ENCODE data around the gene LRRIQ3. TPM values are rescaled to one million over a fixed set of nuclear protein-coding genes. Genes with fewer than 3 reads are reported as not detected.

LRRIQ3 gene
- total RNA-seq, 2 experiments from 2014 or later = 2.3 to 2.5 TPM

GRCh38 chr1:74199504-74199903 is 1.5 kb upstream of the LRRIQ3 start:
- Histone ChIP-seq H3K9me3 (ENCODE audit: low read length) (no peaks in the 10 kb centered on the region), H3K4me2 (ENCODE audit: low read length) (peak overlapping the region; percentile 87), H3K4me3 (ENCODE audit: low read depth, low read length, poor library complexity, severe bottlenecking) (peak overlapping the region; percentile 80), H3K36me3 (ENCODE audit: insufficient read depth, low read length) (peaks cover 2% of the 10 kb centered on the region; the same call in 1 of the 2 replicates), H4K20me1 (ENCODE audit: insufficient read depth, low read length) (no peaks in the 10 kb centered on the region), H3K9me2 (ENCODE audit: insufficient read depth, low read length) (no peaks in the 10 kb centered on the region), H3K27ac (ENCODE audit: low read depth, low read length, poor library complexity, severe bottlenecking) (no peak overlapping the region), H2AFZ (ENCODE audit: low read length) (peak overlapping the region; percentile 100; the same call in 1 of the 2 replicates), H3K4me1 (ENCODE audit: insufficient read depth, low read length, poor library complexity, severe bottlenecking) (peaks cover 14% of the 10 kb centered on the region), H3K79me2 (ENCODE audit: insufficient read depth, low read depth, low read length) (no peaks in the 10 kb centered on the region)
- BruUV-seq (replicated peaks) = no TSS peak
- intact Hi-C loops (cut with micrococcal nuclease; ENCODE audit: unreplicated experiment) = no loop called here
- CTCF ChIA-PET (ENCODE audit: unreplicated experiment) = no interaction called here
- DNase-seq (ENCODE audit: low spot score) = no peak
- POLR2A ChIA-PET = interaction anchor here (0.6 to 2.7 kb wide), 2 partner anchors 8 to 1262 kb away, joined by 3 to 12 read pairs; no protein-coding TSS in a partner anchor
- no peak for TF ChIP-seq EZH2phosphoT487 (IDR thresholded peaks at IDR 0.05; ENCODE audit: borderline replicate concordance, low read depth, low read length)
- TF ChIP-seq, protein P1, sequence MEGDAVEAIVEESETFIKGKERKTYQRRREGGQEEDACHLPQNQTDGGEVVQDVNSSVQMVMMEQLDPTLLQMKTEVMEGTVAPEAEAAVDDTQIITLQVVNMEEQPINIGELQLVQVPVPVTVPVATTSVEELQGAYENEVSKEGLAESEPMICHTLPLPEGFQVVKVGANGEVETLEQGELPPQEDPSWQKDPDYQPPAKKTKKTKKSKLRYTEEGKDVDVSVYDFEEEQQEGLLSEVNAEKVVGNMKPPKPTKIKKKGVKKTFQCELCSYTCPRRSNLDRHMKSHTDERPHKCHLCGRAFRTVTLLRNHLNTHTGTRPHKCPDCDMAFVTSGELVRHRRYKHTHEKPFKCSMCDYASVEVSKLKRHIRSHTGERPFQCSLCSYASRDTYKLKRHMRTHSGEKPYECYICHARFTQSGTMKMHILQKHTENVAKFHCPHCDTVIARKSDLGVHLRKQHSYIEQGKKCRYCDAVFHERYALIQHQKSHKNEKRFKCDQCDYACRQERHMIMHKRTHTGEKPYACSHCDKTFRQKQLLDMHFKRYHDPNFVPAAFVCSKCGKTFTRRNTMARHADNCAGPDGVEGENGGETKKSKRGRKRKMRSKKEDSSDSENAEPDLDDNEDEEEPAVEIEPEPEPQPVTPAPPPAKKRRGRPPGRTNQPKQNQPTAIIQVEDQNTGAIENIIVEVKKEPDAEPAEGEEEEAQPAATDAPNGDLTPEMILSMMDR (conservative IDR thresholded peaks at IDR 0.05; ENCODE audit: low read length) = no peak

DNA sequence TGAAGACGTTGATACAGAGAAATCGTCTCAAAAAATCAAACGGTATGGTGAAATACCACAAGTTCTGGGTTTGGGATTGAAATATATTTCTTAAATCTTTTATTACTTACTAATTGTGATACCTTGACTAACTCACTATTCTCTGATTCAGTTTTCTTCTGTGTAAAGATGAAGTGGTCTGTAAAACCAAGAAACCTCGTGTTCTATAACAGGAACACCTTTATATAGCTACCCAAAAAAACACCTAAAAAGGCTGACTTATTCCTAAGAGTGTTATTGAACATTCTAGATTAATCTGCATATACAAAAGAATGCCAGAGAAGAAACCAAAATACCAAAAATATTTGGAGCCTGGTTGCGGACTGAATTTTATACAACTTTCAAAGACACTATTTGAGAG is 721 bp downstream of the LRRIQ3 start:
- Histone ChIP-seq H3K9me3 (ENCODE audit: low read length) (no peaks in the 10 kb centered on the region), H3K36me3 (ENCODE audit: insufficient read depth, low read length) (peaks cover 2% of the 10 kb centered on the region; the same call in 1 of the 2 replicates), H3K4me1 (ENCODE audit: insufficient read depth, low read length, poor library complexity, severe bottlenecking) (peaks cover 14% of the 10 kb centered on the region), H2AFZ (ENCODE audit: low read length) (peak overlapping the region; percentile 100), H3K4me2 (ENCODE audit: low read length) (peak overlapping the region; percentile 87), H3K9me2 (ENCODE audit: insufficient read depth, low read length) (no peaks in the 10 kb centered on the region), H4K20me1 (ENCODE audit: insufficient read depth, low read length) (no peaks in the 10 kb centered on the region), H3K79me2 (ENCODE audit: insufficient read depth, low read depth, low read length) (no peaks in the 10 kb centered on the region), H3K27ac (ENCODE audit: low read depth, low read length, poor library complexity, severe bottlenecking) (no peak overlapping the region), H3K4me3 (ENCODE audit: low read depth, low read length, poor library complexity, severe bottlenecking) (peak overlapping the region; percentile 80)
- POLR2A ChIA-PET = interaction anchor here (2.7 kb wide), 1 partner anchor 10 kb away, joined by 12 read pairs; no protein-coding TSS in a partner anchor
- TF ChIP-seq, protein P1 (conservative IDR thresholded peaks at IDR 0.05; ENCODE audit: low read length) = no peak
- no peak for TF ChIP-seq EZH2phosphoT487 (IDR thresholded peaks at IDR 0.05; ENCODE audit: borderline replicate concordance, low read depth, low read length)
- CTCF ChIA-PET (ENCODE audit: unreplicated experiment) = no interaction called here
- intact Hi-C loops (cut with micrococcal nuclease; ENCODE audit: unreplicated experiment) = loop anchor here (2.0 kb wide), 1 partner anchor 536 kb away; the partner anchor contains the start of genes CRYZ and TYW3
- DNase-seq (ENCODE audit: low spot score) = no peak
- BruUV-seq (replicated peaks) = no TSS peak

DNA sequence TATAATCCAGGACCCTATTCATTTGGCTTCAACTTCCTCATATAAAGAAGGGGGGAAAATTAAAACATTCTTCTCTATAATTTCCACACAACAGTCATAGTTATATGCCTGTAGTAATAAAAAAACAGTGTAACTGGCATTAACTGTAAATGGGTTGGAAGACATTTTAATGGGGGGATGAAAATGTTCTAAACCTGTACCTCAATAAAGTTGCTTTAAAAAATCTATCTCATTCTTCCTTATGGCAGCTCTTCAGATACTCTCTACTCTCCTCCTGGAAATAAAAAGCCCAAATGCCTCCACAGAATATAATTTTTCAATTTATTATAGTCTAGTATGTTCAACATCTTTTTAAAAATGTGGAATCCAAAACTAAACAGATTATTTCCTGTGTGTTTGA is 2.6 kb downstream of the LRRIQ3 start:
- Histone ChIP-seq H3K36me3 (ENCODE audit: insufficient read depth, low read length) (no peaks in the 10 kb centered on the region), H3K4me2 (ENCODE audit: low read length) (no peak overlapping the region), H4K20me1 (ENCODE audit: insufficient read depth, low read length) (no peaks in the 10 kb centered on the region), H3K9me2 (ENCODE audit: insufficient read depth, low read length) (no peaks in the 10 kb centered on the region), H3K9me3 (ENCODE audit: low read length) (no peaks in the 10 kb centered on the region), H3K79me2 (ENCODE audit: insufficient read depth, low read depth, low read length) (no peaks in the 10 kb centered on the region), H3K27ac (ENCODE audit: low read depth, low read length, poor library complexity, severe bottlenecking) (no peak overlapping the region), H3K4me1 (ENCODE audit: insufficient read depth, low read length, poor library complexity, severe bottlenecking) (peaks cover 14% of the 10 kb centered on the region), H3K4me3 (ENCODE audit: low read depth, low read length, poor library complexity, severe bottlenecking) (no peak overlapping the region), H2AFZ (ENCODE audit: low read length) (no peak overlapping the region)
- no TSS peak for BruUV-seq (replicated peaks)
- DNase-seq (ENCODE audit: low spot score) = no peak
- CTCF ChIA-PET (ENCODE audit: unreplicated experiment) = no interaction called here
- intact Hi-C loops (cut with micrococcal nuclease; ENCODE audit: unreplicated experiment) = no loop called here
- POLR2A ChIA-PET = interaction anchor here (1.1 kb wide), 1 partner anchor 11 kb away, joined by 3 read pairs; no protein-coding TSS in a partner anchor
- TF ChIP-seq, protein P1 (conservative IDR thresholded peaks at IDR 0.05; ENCODE audit: low read length) = no peak
- no peak for TF ChIP-seq EZH2phosphoT487 (IDR thresholded peaks at IDR 0.05; ENCODE audit: borderline replicate concordance, low read depth, low read length)

All from OCI-LY7 (cell line).